GM12801 (cell line): ENCODE results near the gene CABLES1.

Experiments used
- CTCF ChIP-seq: IDR thresholded peaks from one replicate; pipeline ENCODE4 v1.5.1; 2011; ENCODE audit warnings: control low read depth; ENCODE audit not compliant: insufficient read length; ENCODE audit errors: extremely low read depth

CABLES1 gene

GRCh38 chr18:23122334-23123229 lies 12.7 kb upstream of the CABLES1 start:
- TF ChIP-seq CTCF: no peak

GRCh38 chr18:23126376-23127056 lies 8.8 kb upstream of the CABLES1 start:
- no peak for TF ChIP-seq CTCF

- no peak for TF ChIP-seq CTCF
Measured at GRCh38 chr18:23127090-23127489, 8.2 kb upstream of the CABLES1 start.

- TF ChIP-seq CTCF: no peak
Measured at GRCh38 chr18:23129355-23130002, 5.8 kb upstream of the CABLES1 start.

GRCh38 chr18:23131693-23132319 lies 3.5 kb upstream of the CABLES1 start:
- no peak for TF ChIP-seq CTCF

- TF ChIP-seq CTCF: no peak
Measured at GRCh38 chr18:23133860-23134779, 1.2 kb upstream of the CABLES1 start.
